Activated CD8-positive, alpha-beta memory T cell treated with anti-CD3 and anti-CD28 coated beads for 24 hours (primary cell): ENCODE results near the gene TMEM80.
A peak's percentile ranks its signal among the peaks of the same experiment; 100 is the strongest.

Experiments used
- DNase-seq: peaks from one replicate; pipeline ENCODE4 v3.0.0-alpha.2; 2020

Gene TMEM80

DNA sequence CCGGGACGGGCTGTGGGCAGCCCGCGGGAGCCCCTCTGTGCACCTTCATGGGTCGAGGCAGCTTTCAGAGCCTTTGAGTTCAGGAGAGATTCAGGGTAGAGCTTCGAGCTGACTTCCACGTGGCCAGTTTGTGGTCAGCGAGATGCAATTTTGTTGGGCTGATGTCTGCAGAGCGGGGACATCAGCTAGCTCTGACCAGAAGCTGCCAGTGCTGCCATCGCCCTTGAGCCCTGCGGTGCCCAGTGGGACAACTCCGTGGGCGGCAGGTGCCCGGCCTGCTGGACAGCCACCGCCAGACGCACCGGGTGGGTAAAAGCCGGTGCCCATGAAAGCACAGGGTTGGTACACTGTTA, 52.4 kb downstream of the TMEM80 start:
- DNase-seq: peak; percentile 64

DNA sequence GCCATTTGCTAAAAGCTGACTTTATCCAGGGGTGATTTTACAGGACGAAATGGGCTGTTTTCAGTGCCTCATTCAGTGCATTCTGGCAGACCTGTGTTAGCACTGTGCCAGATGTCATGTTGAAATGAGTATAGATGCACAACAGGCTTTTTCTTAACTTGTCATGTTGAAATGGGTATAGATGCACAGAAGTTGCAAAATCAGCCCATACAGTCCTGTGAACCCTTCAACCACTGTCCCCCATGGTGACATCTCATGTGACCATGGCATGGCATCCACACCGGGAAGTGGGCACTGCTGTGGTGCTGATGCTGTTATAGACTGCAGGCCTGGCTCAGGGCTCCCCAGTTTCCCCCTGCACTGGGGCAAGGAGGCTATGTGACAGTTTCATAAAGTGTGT, 54.1 kb downstream of the TMEM80 start:
- DNase-seq: no peak
